H1 (cell line): ENCODE data around the gene TNS1. TPM values are rescaled to one million over a fixed set of nuclear protein-coding genes. Genes with fewer than 3 reads are reported as not detected.

Experiments used
- CTCF ChIA-PET: fragments of 300-600 bp; sonication (Branson Sonifier 250); formaldehyde crosslinking; loops from one replicate; lab custom pipeline; 2021; ENCODE audit not compliant: partially characterized antibody; lab: Charles Lee
- POLR2A ChIA-PET: fragments of 300-600 bp; sonication (Branson Sonifier 250); formaldehyde crosslinking; loops from one replicate; lab custom pipeline; 2021; ENCODE audit warnings: inconsistent platforms; ENCODE audit not compliant: partially characterized antibody; lab: Charles Lee
- DNase-seq, 2 experiments: peaks; one replicate each; pipeline versions ENCODE4 v3.0.0 to v3.0.0-alpha.2; 2010 to 2022; ENCODE audit warnings: low spot score in 2 of 2, low read depth in 1 of 2, mixed read lengths in 1 of 2
- FAIRE-seq: peaks from 2 replicates; lab custom pipeline; 2011; peaks lifted over from hg19 to GRCh38; lab: Jason Lieb, UNC
- H2AFZ ChIP-seq: 2 replicates; pipeline ENCODE4 v1.8.1; 2012; ENCODE audit warnings: low read length, inconsistent platforms
- H2AK5ac ChIP-seq: 2 replicates; pipeline ENCODE4 v1.6.1; 2013; ENCODE audit warnings: low read depth, low read length
- H2BK120ac ChIP-seq: replicated peaks from 2 replicates; pipeline ENCODE3; 2013; ENCODE audit warnings: low read depth, low read length, inconsistent platforms
- H2BK12ac ChIP-seq: 2 replicates; pipeline ENCODE4 v1.6.1; 2013; ENCODE audit warnings: low read depth, low read length
- H2BK15ac ChIP-seq: 2 replicates; pipeline ENCODE4 v1.6.1; 2013; ENCODE audit warnings: low read length
- H2BK20ac ChIP-seq: 2 replicates; pipeline ENCODE4 v1.6.1; 2013; ENCODE audit warnings: low read length
- H2BK5ac ChIP-seq: 2 replicates; pipeline ENCODE4 v1.6.1; 2013; ENCODE audit warnings: low read depth, low read length
- H3K14ac ChIP-seq: 2 replicates; pipeline ENCODE4 v1.6.1; 2013; ENCODE audit warnings: inconsistent platforms; ENCODE audit not compliant: insufficient read length
- H3K18ac ChIP-seq: 2 replicates; pipeline ENCODE4 v1.6.1; 2013; ENCODE audit warnings: low read length; ENCODE audit errors: extremely low read depth
- H3K23ac ChIP-seq: 2 replicates; pipeline ENCODE4 v1.6.1; 2013; ENCODE audit warnings: inconsistent platforms; ENCODE audit not compliant: insufficient read length
- H3K23me2 ChIP-seq: 2 replicates; pipeline ENCODE4 v1.6.1; 2013; ENCODE audit warnings: low read depth, low read length
- H3K27ac ChIP-seq: 2 replicates; pipeline ENCODE4 v1.6.1; 2011; ENCODE audit warnings: low read depth, low read length, inconsistent platforms
- H3K27me3 ChIP-seq, 4 experiments: replicated peaks in 1 of 4; 1 replicate in 1 of 4; 2 replicates in 3 of 4; pipeline versions ENCODE4 v1.6.1 to v1.8.1; 2011 to 2013; ENCODE audit warnings: low read length in 3 of 4, mild to moderate bottlenecking in 3 of 4, inconsistent platforms in 2 of 4, mixed read lengths in 2 of 4, moderate library complexity in 1 of 4; ENCODE audit not compliant: control insufficient read depth in 3 of 4, insufficient read depth in 3 of 4; ENCODE audit errors: extremely low read depth in 1 of 4
- H3K36me3 ChIP-seq, 4 experiments: 2 replicates each; pipeline versions ENCODE4 v1.6.1 to v1.8.1; 2011 to 2013; ENCODE audit warnings: mild to moderate bottlenecking in 4 of 4, low read length in 3 of 4, moderate library complexity in 2 of 4, control low read depth in 1 of 4, inconsistent platforms in 1 of 4; ENCODE audit not compliant: insufficient read depth in 4 of 4, control insufficient read depth in 2 of 4
- H3K4ac ChIP-seq: replicated peaks from 2 replicates; pipeline ENCODE3; 2013; ENCODE audit warnings: low read length, low read depth, mixed read lengths, inconsistent platforms; ENCODE audit not compliant: insufficient read length
- H3K4me1 ChIP-seq, 4 experiments: replicated peaks in 1 of 4; 1 replicate in 1 of 4; 2 replicates in 3 of 4; pipeline versions ENCODE4 v1.6.1 to v1.8.1; 2011 to 2013; ENCODE audit warnings: low read length in 3 of 4, inconsistent platforms in 2 of 4, mixed read lengths in 1 of 4; ENCODE audit not compliant: insufficient read depth in 4 of 4, control insufficient read depth in 3 of 4
- H3K4me2 ChIP-seq, 2 experiments: 2 replicates each; pipeline versions ENCODE4 v1.6.1 to v1.8.1; 2011 to 2013; ENCODE audit warnings: low read depth in 2 of 2, low read length in 2 of 2, control low read depth in 1 of 2, inconsistent platforms in 1 of 2, mild to moderate bottlenecking in 1 of 2; ENCODE audit not compliant: insufficient read depth in 1 of 2
- H3K4me3 ChIP-seq, 4 experiments: fragments of 200-600, 300-600 bp in 1 of 4; sonication (generic), shearing (Covaris generic), sonication (Bioruptor Twin) in 1 of 4; 2 replicates each; pipeline versions ENCODE4 v1.5.1 to v1.8.1; 2011 to 2016; ENCODE audit warnings: low read length in 4 of 4, low read depth in 3 of 4, control low read depth in 2 of 4, inconsistent platforms in 2 of 4, mild to moderate bottlenecking in 2 of 4, mixed read lengths in 1 of 4, moderate library complexity in 1 of 4; ENCODE audit not compliant: insufficient read depth in 2 of 4; ENCODE audit errors: extremely low read depth in 1 of 4
- H3K56ac ChIP-seq: replicated peaks from 2 replicates; pipeline ENCODE3; 2013; ENCODE audit warnings: low read depth, mild to moderate bottlenecking, mixed read lengths, low read length, inconsistent platforms; ENCODE audit not compliant: insufficient read length
- H3K79me1 ChIP-seq: 2 replicates; pipeline ENCODE4 v1.6.1; 2013; ENCODE audit warnings: low read depth, low read length, control low read depth
- H3K79me2 ChIP-seq, 2 experiments: 2 replicates each; pipeline versions ENCODE4 v1.6.1 to v1.8.1; 2012 to 2013; ENCODE audit warnings: low read length in 2 of 2, mild to moderate bottlenecking in 2 of 2, inconsistent platforms in 1 of 2; ENCODE audit not compliant: insufficient read depth in 2 of 2, control insufficient read depth in 1 of 2
- H3K9ac ChIP-seq, 4 experiments: replicated peaks in 1 of 4; 1 replicate in 1 of 4; 2 replicates in 3 of 4; pipeline versions ENCODE4 v1.6.1 to v1.8.1; 2011 to 2013; ENCODE audit warnings: low read depth in 3 of 4, low read length in 3 of 4, control low read depth in 2 of 4, mild to moderate bottlenecking in 2 of 4, moderate library complexity in 2 of 4, inconsistent platforms in 1 of 4; ENCODE audit errors: extremely low read depth in 1 of 4
- H3K9me3 ChIP-seq, 2 experiments: 2 replicates each; pipeline versions ENCODE4 v1.6.1 to v1.8.1; 2012 to 2013; ENCODE audit warnings: mild to moderate bottlenecking in 2 of 2, moderate library complexity in 2 of 2, control low read depth in 1 of 2, inconsistent platforms in 1 of 2, low read depth in 1 of 2, low read length in 1 of 2, mixed read lengths in 1 of 2; ENCODE audit not compliant: insufficient read depth in 2 of 2
- H4K20me1 ChIP-seq, 2 experiments: replicated peaks in 1 of 2; 2 replicates each; pipeline versions ENCODE3 to v1.8.1; 2011 to 2013; ENCODE audit warnings: inconsistent platforms in 2 of 2, low read length in 2 of 2, mild to moderate bottlenecking in 1 of 2; ENCODE audit not compliant: insufficient read depth in 2 of 2, control insufficient read depth in 1 of 2
- H4K5ac ChIP-seq: 2 replicates; pipeline ENCODE4 v1.6.1; 2013; ENCODE audit warnings: low read length, low read depth, mixed read lengths, inconsistent platforms; ENCODE audit not compliant: insufficient read length
- H4K8ac ChIP-seq: 2 replicates; pipeline ENCODE4 v1.8.0; 2013; ENCODE audit warnings: mild to moderate bottlenecking, moderate library complexity, low read length, inconsistent platforms; ENCODE audit not compliant: insufficient read depth; ENCODE audit errors: extremely low read depth
- H4K91ac ChIP-seq: replicated peaks from 2 replicates; pipeline ENCODE3; 2013; ENCODE audit warnings: low read length, mixed read lengths, inconsistent platforms; ENCODE audit not compliant: insufficient read length
- EGR1 ChIP-seq: IDR thresholded peaks from 2 replicates; pipeline ENCODE4 v1.6.1; 2011; ENCODE audit warnings: low read depth, low read length, borderline replicate concordance
- TBP ChIP-seq: IDR thresholded peaks from 2 replicates; pipeline ENCODE4 v1.6.1; 2011; ENCODE audit warnings: low read depth, low read length, improper control_type of control experiment
- whole genome bisulfite sequencing, 2 experiments: shearing (Covaris generic) in 1 of 2; methylation state at CpG; one replicate each; pipeline versions ENCODE4 v1.1.6 to v1.1.7; 2013 to 2015; ENCODE audit warnings: low lambda C conversion rate in 2 of 2, mixed read lengths in 2 of 2, inconsistent platforms in 1 of 2, low coverage in 1 of 2, missing lambda C conversion rate in 1 of 2; ENCODE audit not compliant: insufficient replicate concordance in 2 of 2, insufficient coverage in 1 of 2, insufficient read length in 1 of 2; ENCODE audit errors: extremely low coverage in 1 of 2, missing lambda C conversion rate in 1 of 2; 5-methylcytosine and 5-hydroxymethylcytosine counted together
- polyA plus RNA-seq, 7 experiments: library from polyadenylated mRNA; depleted of rRNA in 3 of 7; stranded (reverse) in 5 of 7; unstranded in 2 of 7; fragments of >200 nt in 5 of 7; fragments of 200-250 nt in 2 of 7; gene quantifications; 1 replicate in 5 of 7; 2 replicates in 1 of 7; 4 replicates in 1 of 7; pipeline versions ENCODE4 v1.2.1 to v1.2.3, GENCODE V29; 2011 to 2013; ENCODE audit warnings: missing spikeins in 2 of 7, mixed read lengths in 2 of 7
- total RNA-seq: library from RNA; stranded (reverse); fragmentation: NEBNext Ultra II Directional; extraction: Animal tissue kit (Norgen Biotek cat#: 25700); gene quantifications from 2 replicates; pipeline ENCODE4 v1.2.1, GENCODE V29; 2021

Gene TNS1
- total and polyA plus RNA-seq, 2 of the 8 experiments (the other 6 are each of a cell fraction or from before 2014, with no cell fraction given) = 1.5 to 5.1 TPM

GRCh38 chr2:217971166-217971565 lies 31.6 kb downstream of the TNS1 start:
- Histone ChIP-seq H4K20me1 (peaks cover 0 to 1% of the 10 kb centered on the region in 2 experiments), H4K5ac (no peak overlapping the region), H3K4ac (no peak overlapping the region), H3K56ac (no peak overlapping the region), H3K79me1 (no peaks in the 10 kb centered on the region), H2AK5ac (no peak overlapping the region), H3K23me2 (no peaks in the 10 kb centered on the region; the same call in 1 of the 2 replicates), H3K27ac (no peak overlapping the region), H2BK120ac (no peak overlapping the region), H3K36me3 (no peaks in the 10 kb centered on the region), H3K4me3 (no peak overlapping the region), H2BK15ac (no peak overlapping the region), H3K4me1 (no peaks in the 10 kb centered on the region), H2BK12ac (no peak overlapping the region), H3K14ac (no peak overlapping the region), H3K4me2 (no peak overlapping the region), H3K27me3 (peaks cover 0 to under 1% (median 0%) of the 10 kb centered on the region in 4 experiments; a peak in 2 of 7 replicates), H3K18ac (no peak overlapping the region), H4K8ac (no peak overlapping the region), H4K91ac (no peak overlapping the region), H3K23ac (no peak overlapping the region), H3K9me3 (no peaks in the 10 kb centered on the region), H2BK5ac (no peak overlapping the region), H2BK20ac (no peak overlapping the region), H2AFZ (no peak overlapping the region), H3K79me2 (no peaks in the 10 kb centered on the region), H3K9ac (no peak overlapping the region)
- TF ChIP-seq TBP (no peak), EGR1 (no peak)
- ChIA-PET POLR2A (interaction anchor here (0.8 kb wide), 1 partner anchor 14 kb away, joined by 3 read pairs; no protein-coding TSS in a partner anchor), CTCF (interaction anchor here (1.1 to 3.1 kb wide), 7 partner anchors 10 to 181 kb away, joined by 4 to 11 read pairs (median 5); no protein-coding TSS in a partner anchor)
- WGBS, 2 experiments = 88% methylated on average over 5 of the region's 5 CpGs; no CpG with 5 or more reads in 1 of the 2 experiments
- DNase-seq = no peak
- FAIRE-seq = no peak
